ENCODE results near the gene SLC11A2. TPM values are rescaled to one million over a fixed set of nuclear protein-coding genes. Genes with fewer than 3 reads are reported as not detected.
A peak's percentile ranks its signal among the peaks of the same experiment; 100 is the strongest.

SLC11A2 gene
- polyA plus RNA-seq, 1 of the 3 experiments (the other 2 are of a cell fraction), result 27.7 TPM

DNA sequence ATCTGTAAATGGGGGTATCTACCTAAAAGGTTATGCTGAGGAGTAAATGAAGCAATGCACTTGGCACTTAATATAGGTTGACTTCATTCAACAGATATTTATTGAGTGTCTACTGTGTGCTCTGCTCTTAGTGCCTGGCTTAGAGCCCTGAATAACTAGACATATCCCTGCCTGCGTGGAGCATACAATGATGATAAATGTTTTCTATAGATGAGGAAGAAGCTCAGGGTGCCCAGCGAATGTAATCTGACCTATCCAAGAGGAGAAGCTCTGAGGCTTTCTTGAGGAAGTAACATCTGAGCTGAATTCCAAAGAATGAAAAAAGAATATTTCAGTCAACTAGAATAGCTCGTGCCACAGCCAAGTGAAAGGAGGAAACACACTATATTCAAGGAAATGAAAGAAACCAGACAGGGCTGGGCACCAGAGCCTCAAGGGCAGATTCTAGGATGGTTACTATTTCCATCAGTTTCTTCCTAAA, 91.8 kb downstream of the SLC11A2 start:
- Histone ChIP-seq H4K20me1 (ENCODE audit: insufficient read depth) (no peaks in the 10 kb centered on the region), H3F3A (replicated peaks; ENCODE audit: insufficient read depth) (no peaks in the 10 kb centered on the region), H3K9me2 (no peaks in the 10 kb centered on the region), H2AFZ (ENCODE audit: low read depth) (no peak overlapping the region; the same call in 1 of the 2 replicates), H3K4me2 (no peak overlapping the region), H3K4me3 (ENCODE audit: low read depth in 2 of 2, low read length in 1 of 2) (no peak overlapping the region), H3K9me3 (no peaks in the 10 kb centered on the region), H3K9ac (no peak overlapping the region), H3K27ac (ENCODE audit: low read depth in 2 of 2, low read length in 1 of 2) (peak overlapping the region in 1 of 2 experiments; percentile 29; a peak in 2 of 4 replicates), H3K36me3 (replicated peaks in 1 of 2; ENCODE audit: control insufficient read depth in 1 of 2, insufficient read depth in 2 of 2, low read length in 1 of 2) (peaks cover 0 to 3% of the 10 kb centered on the region in 2 experiments), H3K79me2 (ENCODE audit: insufficient read depth) (no peaks in the 10 kb centered on the region), H3K27me3 (ENCODE audit: insufficient read depth) (no peaks in the 10 kb centered on the region), H3K4me1 (ENCODE audit: control insufficient read depth in 1 of 2, insufficient read depth in 2 of 2, low read depth in 1 of 2, low read length in 1 of 2) (peaks cover 0 to 6% of the 10 kb centered on the region in 2 experiments; a peak in 1 of 4 replicates)
- WGBS (ENCODE audit: low lambda C conversion rate), result 56% methylated on average over 3 of the region's 3 CpGs
- DNase-seq, result no peak
- CTCF ChIA-PET, result no interaction called here
- POLR2A ChIA-PET, result no interaction called here
- TF ChIP-seq JUND (IDR thresholded peaks at IDR 0.05) (no peak), PBX3 (IDR thresholded peaks at IDR 0.05) (peak; percentile 20; the same call in 1 of the 2 replicates)

DNA sequence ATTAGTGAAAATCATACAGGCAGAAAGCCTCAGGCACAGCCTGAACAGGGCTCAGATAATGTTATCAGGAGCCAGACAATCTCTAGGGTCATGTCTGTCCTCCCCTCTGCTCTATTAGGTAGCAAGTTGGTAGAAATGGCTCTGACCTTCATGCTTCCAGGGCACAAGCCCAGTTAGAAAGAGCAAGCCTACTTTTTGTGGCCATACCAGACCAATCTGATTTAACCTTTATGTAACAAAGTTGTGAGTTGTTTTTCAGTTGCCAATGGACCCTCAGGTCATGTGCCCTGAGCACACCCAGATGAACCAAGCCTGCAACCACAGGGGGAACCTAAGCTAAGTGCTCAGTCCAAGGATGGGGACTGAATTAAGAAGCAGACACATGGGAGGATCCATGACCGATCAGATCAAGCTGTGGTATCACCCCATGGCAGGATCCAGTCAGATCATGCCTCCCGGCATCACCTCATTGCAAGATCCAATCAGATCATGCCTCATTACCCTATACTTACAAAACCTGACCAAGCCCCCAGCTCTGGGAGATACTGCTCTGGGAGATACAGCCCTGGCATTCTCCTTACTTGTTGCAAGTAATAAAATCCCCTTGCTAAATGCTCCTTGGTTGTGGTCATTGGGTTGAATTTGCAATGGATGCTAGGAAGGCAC, 92.6 kb downstream of the SLC11A2 start:
- H3K9me2 ChIP-seq, result no peaks in the 10 kb centered on the region
- no peak overlapping the region for H3K4me3 ChIP-seq (ENCODE audit: low read depth in 2 of 2, low read length in 1 of 2)
- ChIA-PET POLR2A (no interaction called here), CTCF (no interaction called here)
- WGBS (ENCODE audit: low lambda C conversion rate), result 84% methylated on average over 2 of the region's 2 CpGs
- no peak overlapping the region for H3K4me2 ChIP-seq
- no peaks in the 10 kb centered on the region for H3K79me2 ChIP-seq (ENCODE audit: insufficient read depth)
- peak overlapping the region in 1 of 2 experiments; percentile 3; a peak in 1 of 4 replicates for H3K27ac ChIP-seq (ENCODE audit: low read depth in 2 of 2, low read length in 1 of 2)
- H2AFZ ChIP-seq (ENCODE audit: low read depth), result no peak overlapping the region
- no peaks in the 10 kb centered on the region for H3K9me3 ChIP-seq
- no peaks in the 10 kb centered on the region for H4K20me1 ChIP-seq (ENCODE audit: insufficient read depth)
- TF ChIP-seq, protein P1, sequence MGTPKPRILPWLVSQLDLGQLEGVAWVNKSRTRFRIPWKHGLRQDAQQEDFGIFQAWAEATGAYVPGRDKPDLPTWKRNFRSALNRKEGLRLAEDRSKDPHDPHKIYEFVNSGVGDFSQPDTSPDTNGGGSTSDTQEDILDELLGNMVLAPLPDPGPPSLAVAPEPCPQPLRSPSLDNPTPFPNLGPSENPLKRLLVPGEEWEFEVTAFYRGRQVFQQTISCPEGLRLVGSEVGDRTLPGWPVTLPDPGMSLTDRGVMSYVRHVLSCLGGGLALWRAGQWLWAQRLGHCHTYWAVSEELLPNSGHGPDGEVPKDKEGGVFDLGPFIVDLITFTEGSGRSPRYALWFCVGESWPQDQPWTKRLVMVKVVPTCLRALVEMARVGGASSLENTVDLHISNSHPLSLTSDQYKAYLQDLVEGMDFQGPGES (IDR thresholded peaks at IDR 0.05; ENCODE audit: low read depth, low read length), result no peak
- TF ChIP-seq TEAD4 (IDR thresholded peaks at IDR 0.05; ENCODE audit: borderline replicate concordance, insufficient read depth), result no peak
- TF ChIP-seq, protein P2, sequence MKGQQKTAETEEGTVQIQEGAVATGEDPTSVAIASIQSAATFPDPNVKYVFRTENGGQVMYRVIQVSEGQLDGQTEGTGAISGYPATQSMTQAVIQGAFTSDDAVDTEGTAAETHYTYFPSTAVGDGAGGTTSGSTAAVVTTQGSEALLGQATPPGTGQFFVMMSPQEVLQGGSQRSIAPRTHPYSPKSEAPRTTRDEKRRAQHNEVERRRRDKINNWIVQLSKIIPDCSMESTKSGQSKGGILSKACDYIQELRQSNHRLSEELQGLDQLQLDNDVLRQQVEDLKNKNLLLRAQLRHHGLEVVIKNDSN (IDR thresholded peaks at IDR 0.05; ENCODE audit: borderline replicate concordance, low read depth), result no peak
- no peak for TF ChIP-seq GATA2 (CRISPR knock-in tag; IDR thresholded peaks at IDR 0.05)
- no peak for TF ChIP-seq FOSL2 (IDR thresholded peaks at IDR 0.05; ENCODE audit: borderline replicate concordance, low read depth)
- H3K4me1 ChIP-seq (ENCODE audit: control insufficient read depth in 1 of 2, insufficient read depth in 2 of 2, low read depth in 1 of 2, low read length in 1 of 2), result peaks cover 0 to 6% of the 10 kb centered on the region in 2 experiments; a peak in 1 of 4 replicates
- no peak for DNase-seq
- H3F3A ChIP-seq (replicated peaks; ENCODE audit: insufficient read depth), result no peaks in the 10 kb centered on the region
- H3K27me3 ChIP-seq (ENCODE audit: insufficient read depth), result no peaks in the 10 kb centered on the region
- peaks cover 0 to 3% of the 10 kb centered on the region in 2 experiments for H3K36me3 ChIP-seq (replicated peaks in 1 of 2; ENCODE audit: control insufficient read depth in 1 of 2, insufficient read depth in 2 of 2, low read length in 1 of 2)
- H3K9ac ChIP-seq, result no peak overlapping the region
